Activated effector memory CD4-positive, alpha-beta T cell treated with anti-CD3 and anti-CD28 coated beads, Interleukin-2, amount 50 U/mL, for 16 hours (primary cell): ENCODE results near the gene ANGPTL8.

Experiments
- DNase-seq: peaks from one replicate; pipeline ENCODE4 v3.0.0-alpha.2; 2020

Gene ANGPTL8

GRCh38 chr19:11264452-11265176 is 25.2 kb downstream of the ANGPTL8 start:
- no peak for DNase-seq

- no peak for DNase-seq
Observed at GRCh38 chr19:11265177-11265784, 25.9 kb downstream of the ANGPTL8 start.

- no peak for DNase-seq
Observed at GRCh38 chr19:11265785-11266236, 26.4 kb downstream of the ANGPTL8 start.

- no peak for DNase-seq
Observed at GRCh38 chr19:11267316-11268085, 28.1 kb downstream of the ANGPTL8 start.

- no peak for DNase-seq
Observed at GRCh38 chr19:11268783-11269267, 29.4 kb downstream of the ANGPTL8 start.

GRCh38 chr19:11269408-11269807 is 30.0 kb downstream of the ANGPTL8 start:
- no peak for DNase-seq

- DNase-seq: no peak
Observed at GRCh38 chr19:11273296-11273695, 33.9 kb downstream of the ANGPTL8 start.

GRCh38 chr19:11273989-11274388 is 34.6 kb downstream of the ANGPTL8 start:
- no peak for DNase-seq

GRCh38 chr19:11274533-11275086 is 35.2 kb downstream of the ANGPTL8 start:
- no peak for DNase-seq

GRCh38 chr19:11278670-11279069 is 39.3 kb downstream of the ANGPTL8 start:
- no peak for DNase-seq

GRCh38 chr19:11279505-11280236 is 40.3 kb downstream of the ANGPTL8 start:
- peak; percentile 67 for DNase-seq

GRCh38 chr19:11281356-11282049 is 42.1 kb downstream of the ANGPTL8 start:
- no peak for DNase-seq

GRCh38 chr19:11284515-11284914 is 45.1 kb downstream of the ANGPTL8 start:
- DNase-seq: no peak

- no peak for DNase-seq
Observed at GRCh38 chr19:11286312-11286974, 47.0 kb downstream of the ANGPTL8 start.

- DNase-seq: no peak
Observed at GRCh38 chr19:11288349-11288748, 48.9 kb downstream of the ANGPTL8 start.

GRCh38 chr19:11290256-11290655 is 50.8 kb downstream of the ANGPTL8 start:
- no peak for DNase-seq

GRCh38 chr19:11291415-11291814 is 52.0 kb downstream of the ANGPTL8 start:
- DNase-seq: no peak
